Progenitor cell of endocrine pancreas (in vitro differentiated cells): ENCODE data around the gene CBLB. TPM values are rescaled to one million over a fixed set of nuclear protein-coding genes. Genes with fewer than 3 reads are reported as not detected.

Experiments used
- DNase-seq: peaks from one replicate; pipeline ENCODE4 v3.0.0; 2021; ENCODE audit warnings: low spot score; ENCODE audit not compliant: unreplicated experiment
- H3K27ac Mint-ChIP-seq: 2 replicates; pipeline ENCODE4 v1.8.0; 2021; ENCODE audit warnings: mild to moderate bottlenecking, moderate library complexity, mixed read lengths
- H3K27me3 Mint-ChIP-seq: 2 replicates; pipeline ENCODE4 v1.8.0; 2021; ENCODE audit warnings: mixed read lengths
- H3K36me3 Mint-ChIP-seq: 2 replicates; pipeline ENCODE4 v1.8.0; 2022; ENCODE audit warnings: mixed read lengths; ENCODE audit not compliant: insufficient read depth
- H3K4me1 Mint-ChIP-seq: 2 replicates; pipeline ENCODE4 v1.8.0; 2021; ENCODE audit warnings: low read depth, mixed read lengths
- H3K4me3 Mint-ChIP-seq: 2 replicates; pipeline ENCODE4 v1.8.0; 2021; ENCODE audit warnings: low read depth, mild to moderate bottlenecking, moderate library complexity, mixed read lengths
- H3K9me3 Mint-ChIP-seq: 2 replicates; pipeline ENCODE4 v1.8.0; 2021; ENCODE audit warnings: low read depth, mixed read lengths
- CTCF ChIP-seq: fragments of 200-600 bp; sonication (generic); IDR thresholded peaks from one replicate; pipeline ENCODE4 v1.5.0; 2021; ENCODE audit warnings: antibody characterized with exemption, mild to moderate bottlenecking; ENCODE audit not compliant: unreplicated experiment
- total RNA-seq: library from RNA; stranded (reverse); gene quantifications from 2 replicates; pipeline ENCODE4 v1.2.1, GENCODE V29; 2021

Gene CBLB
- total RNA-seq, 1 donor from 2014 or later = 64.1 TPM

- DNase-seq = no peak
- Mint-ChIP-seq H3K4me3 (no peak overlapping the region), H3K27me3 (no peaks in the 10 kb centered on the region), H3K36me3 (peaks cover 24% of the 10 kb centered on the region), H3K4me1 (no peaks in the 10 kb centered on the region), H3K27ac (no peak overlapping the region), H3K9me3 (no peaks in the 10 kb centered on the region)
- TF ChIP-seq CTCF = no peak
These were observed 206.5 kb downstream of the CBLB start for GRCh38 chr3:105662306-105662705.

GRCh38 chr3:105661461-105661860, 207.4 kb downstream of the CBLB start:
- Mint-ChIP-seq H3K4me3 (no peak overlapping the region), H3K4me1 (no peaks in the 10 kb centered on the region), H3K27ac (no peak overlapping the region), H3K36me3 (peaks cover 27% of the 10 kb centered on the region), H3K27me3 (no peaks in the 10 kb centered on the region), H3K9me3 (no peaks in the 10 kb centered on the region)
- no peak for TF ChIP-seq CTCF
- no peak for DNase-seq

GRCh38 chr3:105656651-105657504, 211.9 kb downstream of the CBLB start:
- DNase-seq = no peak
- H3K36me3 Mint-ChIP-seq = peaks cover 22% of the 10 kb centered on the region
- H3K4me3 Mint-ChIP-seq = no peak overlapping the region
- no peaks in the 10 kb centered on the region for H3K27me3 Mint-ChIP-seq
- H3K27ac Mint-ChIP-seq = no peak overlapping the region
- H3K4me1 Mint-ChIP-seq = no peaks in the 10 kb centered on the region
- no peaks in the 10 kb centered on the region for H3K9me3 Mint-ChIP-seq
- TF ChIP-seq CTCF = no peak

GRCh38 chr3:105653868-105654267, 214.9 kb downstream of the CBLB start:
- Mint-ChIP-seq H3K27me3 (no peaks in the 10 kb centered on the region), H3K4me1 (no peaks in the 10 kb centered on the region), H3K27ac (no peak overlapping the region), H3K36me3 (peaks cover 14% of the 10 kb centered on the region), H3K4me3 (no peak overlapping the region), H3K9me3 (no peaks in the 10 kb centered on the region)
- TF ChIP-seq CTCF = no peak
- no peak for DNase-seq

GRCh38 chr3:105653166-105653565, 215.6 kb downstream of the CBLB start:
- Mint-ChIP-seq H3K27ac (no peak overlapping the region), H3K27me3 (no peaks in the 10 kb centered on the region), H3K4me3 (no peak overlapping the region), H3K4me1 (no peaks in the 10 kb centered on the region), H3K36me3 (peaks cover 7% of the 10 kb centered on the region), H3K9me3 (no peaks in the 10 kb centered on the region)
- no peak for TF ChIP-seq CTCF
- no peak for DNase-seq
